HCEC 1CT (cell line): ENCODE data around the gene FRMD4B.

Source experiments
- DNase-seq: peaks from one replicate; pipeline ENCODE4 v3.0.0-alpha.2; 2017

FRMD4B gene

GRCh38 chr3:69403454-69403853 lies 17.6 kb upstream of the FRMD4B start:
- no peak for DNase-seq

- DNase-seq: no peak
Measured at GRCh38 chr3:69400683-69401082, 14.8 kb upstream of the FRMD4B start.

GRCh38 chr3:69392850-69393249 lies 7.0 kb upstream of the FRMD4B start:
- DNase-seq: no peak

- DNase-seq: no peak
Measured at GRCh38 chr3:69392415-69392814, 6.5 kb upstream of the FRMD4B start.

GRCh38 chr3:69391554-69391953 lies 5.7 kb upstream of the FRMD4B start:
- DNase-seq: no peak

- DNase-seq: no peak
Measured at GRCh38 chr3:69390771-69391170, 4.9 kb upstream of the FRMD4B start.

- no peak for DNase-seq
Measured at GRCh38 chr3:69389520-69390248, 3.8 kb upstream of the FRMD4B start.

GRCh38 chr3:69388241-69388640 lies 2.4 kb upstream of the FRMD4B start:
- no peak for DNase-seq

- no peak for DNase-seq
Measured at GRCh38 chr3:69386556-69387385, 883 bp upstream of the FRMD4B start.

- no peak for DNase-seq
Measured at GRCh38 chr3:69385123-69385722, 665 bp downstream of the FRMD4B start.

GRCh38 chr3:69384326-69384725 lies 1.6 kb downstream of the FRMD4B start:
- DNase-seq: no peak

GRCh38 chr3:69379661-69380060 lies 6.2 kb downstream of the FRMD4B start:
- no peak for DNase-seq

- DNase-seq: no peak
Measured at GRCh38 chr3:69378112-69378802, 7.6 kb downstream of the FRMD4B start.

GRCh38 chr3:69377262-69377661 lies 8.6 kb downstream of the FRMD4B start:
- no peak for DNase-seq

GRCh38 chr3:69376731-69377130 lies 9.2 kb downstream of the FRMD4B start:
- no peak for DNase-seq

GRCh38 chr3:69371816-69372215 lies 14.1 kb downstream of the FRMD4B start:
- DNase-seq: no peak

- DNase-seq: no peak
Measured at GRCh38 chr3:69370901-69371301, 15.0 kb downstream of the FRMD4B start.

GRCh38 chr3:69370156-69370883 lies 15.6 kb downstream of the FRMD4B start:
- DNase-seq: no peak

- no peak for DNase-seq
Measured at GRCh38 chr3:69368129-69368741, 17.7 kb downstream of the FRMD4B start.

GRCh38 chr3:69367586-69367985 lies 18.3 kb downstream of the FRMD4B start:
- DNase-seq: no peak

GRCh38 chr3:69364354-69364753 lies 21.5 kb downstream of the FRMD4B start:
- peak; percentile 5 for DNase-seq

- no peak for DNase-seq
Measured at GRCh38 chr3:69360690-69361089, 25.2 kb downstream of the FRMD4B start.
